H1 (cell line): ENCODE measurements around the gene ZNF226. TPM values are rescaled to one million over a fixed set of nuclear protein-coding genes. Genes with fewer than 3 reads are reported as not detected.

Experiments
- polyA plus RNA-seq, 7 experiments: library from polyadenylated mRNA; depleted of rRNA in 3 of 7; stranded (reverse) in 5 of 7; unstranded in 2 of 7; fragments of >200 nt in 5 of 7; fragments of 200-250 nt in 2 of 7; gene quantifications; 1 replicate in 5 of 7; 2 replicates in 1 of 7; 4 replicates in 1 of 7; pipeline versions ENCODE4 v1.2.1 to v1.2.3, GENCODE V29; 2011 to 2013; ENCODE audit warnings: missing spikeins in 2 of 7, mixed read lengths in 2 of 7
- total RNA-seq: library from RNA; stranded (reverse); fragmentation: NEBNext Ultra II Directional; extraction: Animal tissue kit (Norgen Biotek cat#: 25700); gene quantifications from 2 replicates; pipeline ENCODE4 v1.2.1, GENCODE V29; 2021

The ZNF226 gene
- total and polyA plus RNA-seq, 2 of the 8 experiments (the other 6 are each of a cell fraction or from before 2014, with no cell fraction given), result 4.1 to 18.3 TPM

Other genes with a start within 250 kb of the ZNF226 start
- gene ZNF45, start 229.8 kb upstream of the ZNF226 start, total RNA-seq, result 13.1 and 16.2 TPM in 2 replicates
- gene ZNF45, start 229.8 kb upstream of the ZNF226 start, polyA plus RNA-seq (2011; rRNA removed), result 4.6 and 4.8 TPM in 2 replicates
- 8.4 and 8.9 TPM in 2 replicates for gene ZNF221, start 213.9 kb upstream of the ZNF226 start, total RNA-seq
- gene ZNF221, start 213.9 kb upstream of the ZNF226 start, polyA plus RNA-seq (2011; rRNA removed), result 0.50 and 0.60 TPM in 2 replicates
- gene ZNF155, start 180.9 kb upstream of the ZNF226 start, total RNA-seq, result 8.6 and 9.0 TPM in 2 replicates
- gene ZNF155, start 180.9 kb upstream of the ZNF226 start, polyA plus RNA-seq (2011; rRNA removed), result 2.0 and 3.1 TPM in 2 replicates
- 2.5 and 3.6 TPM in 2 replicates for gene ZNF230, start 162.1 kb upstream of the ZNF226 start, total RNA-seq
- gene ZNF230, start 162.1 kb upstream of the ZNF226 start, polyA plus RNA-seq (2011; rRNA removed), result 1.1 and 1.5 TPM in 2 replicates
- 3.4 and 3.8 TPM in 2 replicates for gene ZNF222, start 139.7 kb upstream of the ZNF226 start, total RNA-seq
- gene ZNF222, start 139.7 kb upstream of the ZNF226 start, polyA plus RNA-seq (2011; rRNA removed), result 0.75 and 1.7 TPM in 2 replicates
- gene ZNF223, start 113.1 kb upstream of the ZNF226 start, total RNA-seq, result 3.9 and 4.3 TPM in 2 replicates
- gene ZNF223, start 113.1 kb upstream of the ZNF226 start, polyA plus RNA-seq (2011; rRNA removed), result 1.0 and 1.7 TPM in 2 replicates
- 3.4 and 3.5 TPM in 2 replicates for gene ZNF284, start 92.9 kb upstream of the ZNF226 start, total RNA-seq
- 0.77 and 1.1 TPM in 2 replicates for gene ZNF284, start 92.9 kb upstream of the ZNF226 start, polyA plus RNA-seq (2011; rRNA removed)
- gene ZNF224, start 70.7 kb upstream of the ZNF226 start, total RNA-seq, result 12.7 and 17.2 TPM in 2 replicates
- 3.7 and 4.3 TPM in 2 replicates for gene ZNF224, start 70.7 kb upstream of the ZNF226 start, polyA plus RNA-seq (2011; rRNA removed)
- 4.3 and 5.0 TPM in 2 replicates for gene ZNF225, start 51.7 kb upstream of the ZNF226 start, total RNA-seq
- gene ZNF225, start 51.7 kb upstream of the ZNF226 start, polyA plus RNA-seq (2011; rRNA removed), result 0.60 and 0.98 TPM in 2 replicates
- 8.7 and 12.3 TPM in 2 replicates for gene ZNF234, start 23.5 kb upstream of the ZNF226 start, total RNA-seq
- gene ZNF234, start 23.5 kb upstream of the ZNF226 start, polyA plus RNA-seq (2011; rRNA removed), result 1.3 and 1.9 TPM in 2 replicates
- gene ZNF227, start 47.4 kb downstream of the ZNF226 start, total RNA-seq, result 23.9 and 25.8 TPM in 2 replicates
- 3.2 and 4.9 TPM in 2 replicates for gene ZNF227, start 47.4 kb downstream of the ZNF226 start, polyA plus RNA-seq (2011; rRNA removed)
- gene ZNF233, start 94.8 kb downstream of the ZNF226 start, total RNA-seq, result 1.6 and 1.8 TPM in 2 replicates
- gene ZNF233, start 94.8 kb downstream of the ZNF226 start, polyA plus RNA-seq (2011; rRNA removed), result 0.19 and 0.54 TPM in 2 replicates
- gene ZNF235, start 139.9 kb downstream of the ZNF226 start, total RNA-seq, result 4.5 and 5.3 TPM in 2 replicates
- gene ZNF235, start 139.9 kb downstream of the ZNF226 start, polyA plus RNA-seq (2011; rRNA removed), result 1.1 and 2.0 TPM in 2 replicates
- gene ZNF112, start 191.6 kb downstream of the ZNF226 start, total RNA-seq, result 2.4 and 2.8 TPM in 2 replicates
- gene ZNF112, start 191.6 kb downstream of the ZNF226 start, polyA plus RNA-seq (2011; rRNA removed), result 0.67 and 0.70 TPM in 2 replicates
- gene ZNF285, start 236.5 kb downstream of the ZNF226 start, total RNA-seq, result 1.7 and 2.5 TPM in 2 replicates
- gene ZNF285, start 236.5 kb downstream of the ZNF226 start, polyA plus RNA-seq (2011; rRNA removed), result 0.50 and 0.83 TPM in 2 replicates